WERI-Rb-1 (cell line): ENCODE results near the gene F8.

ENCODE experiments used
- DNase-seq: peaks from one replicate; pipeline ENCODE4 v3.0.0-alpha.2; 2020
- H3K27ac ChIP-seq: fragments of 250-450 bp; sonication (Bioruptor Pico); 2 replicates; pipeline ENCODE4 v1.5.1; 2020; ENCODE audit warnings: mild to moderate bottlenecking, moderate library complexity
- H3K27me3 ChIP-seq: fragments of 250-450 bp; sonication (Bioruptor Pico); 2 replicates; pipeline ENCODE4 v1.5.1; 2021; ENCODE audit warnings: mild to moderate bottlenecking, low read depth, moderate library complexity; ENCODE audit not compliant: insufficient read depth, severe bottlenecking
- H3K36me3 ChIP-seq: fragments of 250-450 bp; sonication (Bioruptor Pico); 2 replicates; pipeline ENCODE4 v1.5.1; 2020; ENCODE audit warnings: mild to moderate bottlenecking, moderate library complexity
- H3K4me3 ChIP-seq: 2 replicates; pipeline ENCODE4 v1.5.1; 2011; ENCODE audit warnings: low read depth, mild to moderate bottlenecking, control low read depth, low read length
- H3K9me3 ChIP-seq: fragments of 250-450 bp; sonication (Bioruptor Pico); 2 replicates; pipeline ENCODE4 v1.5.1; 2021; ENCODE audit warnings: mild to moderate bottlenecking, moderate library complexity; ENCODE audit not compliant: severe bottlenecking
- CTCF ChIP-seq: IDR thresholded peaks from 2 replicates; pipeline ENCODE4 v1.5.1; 2011; ENCODE audit warnings: low read depth, mild to moderate bottlenecking, control low read depth, inconsistent platforms, low read length

The F8 gene

GRCh38 chrX:155069414-155069813 is 46.9 kb upstream of the F8 start:
- H3K27ac ChIP-seq, result no peak overlapping the region
- no peak for TF ChIP-seq CTCF
- no peaks in the 10 kb centered on the region for H3K27me3 ChIP-seq
- peaks cover 19% of the 10 kb centered on the region for H3K36me3 ChIP-seq
- no peak overlapping the region for H3K4me3 ChIP-seq
- no peak for DNase-seq
- no peaks in the 10 kb centered on the region for H3K9me3 ChIP-seq

- no peak for TF ChIP-seq CTCF
- no peak overlapping the region for H3K4me3 ChIP-seq
- H3K9me3 ChIP-seq, result no peaks in the 10 kb centered on the region
- peaks cover 6% of the 10 kb centered on the region for H3K36me3 ChIP-seq
- H3K27ac ChIP-seq, result no peak overlapping the region
- no peak for DNase-seq
- H3K27me3 ChIP-seq, result peaks cover 3% of the 10 kb centered on the region
Measured at GRCh38 chrX:155068165-155068564, 45.6 kb upstream of the F8 start.

GRCh38 chrX:155065035-155065734 is 42.7 kb upstream of the F8 start:
- Histone ChIP-seq H3K36me3 (peaks cover 5% of the 10 kb centered on the region; the same call in 1 of the 2 replicates), H3K27ac (no peak overlapping the region), H3K4me3 (no peak overlapping the region), H3K9me3 (no peaks in the 10 kb centered on the region), H3K27me3 (peaks cover 3% of the 10 kb centered on the region)
- no peak for TF ChIP-seq CTCF
- DNase-seq, result no peak

GRCh38 chrX:155061760-155062159 is 39.2 kb upstream of the F8 start:
- DNase-seq, result no peak
- Histone ChIP-seq H3K27me3 (peaks cover 3% of the 10 kb centered on the region), H3K36me3 (peaks cover 5% of the 10 kb centered on the region; the same call in 1 of the 2 replicates), H3K4me3 (no peak overlapping the region), H3K9me3 (no peaks in the 10 kb centered on the region), H3K27ac (no peak overlapping the region)
- no peak for TF ChIP-seq CTCF

- Histone ChIP-seq H3K27me3 (no peaks in the 10 kb centered on the region), H3K27ac (no peak overlapping the region), H3K36me3 (peaks cover 20% of the 10 kb centered on the region), H3K4me3 (no peak overlapping the region), H3K9me3 (no peaks in the 10 kb centered on the region)
- TF ChIP-seq CTCF, result peak; percentile 95
- peak; percentile 78 for DNase-seq
Measured at GRCh38 chrX:155056877-155057792, 34.6 kb upstream of the F8 start.
